ENCODE results near the gene ECT2. TPM values are rescaled to one million over a fixed set of nuclear protein-coding genes. Genes with fewer than 3 reads are reported as not detected.

Gene ECT2
- total RNA-seq, 1 experiment from 2014 or later: 81.3 TPM

GRCh38 chr3:172869784-172870518 is 119.4 kb downstream of the ECT2 start:
- H3K4me1 ChIP-seq (ENCODE audit: insufficient read depth, low read length): no peaks in the 10 kb centered on the region
- H4K8ac ChIP-seq (replicated peaks; ENCODE audit: insufficient read length, low read depth, low read length): no peak overlapping the region
- H3K56ac ChIP-seq (ENCODE audit: insufficient read length, low read depth, low read length): no peak overlapping the region
- H3K27ac ChIP-seq (ENCODE audit: insufficient read length, low read depth, low read length): no peak overlapping the region
- no peak overlapping the region for H2BK120ac ChIP-seq (ENCODE audit: low read depth, low read length, poor library complexity, severe bottlenecking)
- H3K4ac ChIP-seq (ENCODE audit: low read depth, low read length): no peak overlapping the region
- no peak overlapping the region for H3K18ac ChIP-seq (ENCODE audit: insufficient read length, low read depth, low read length)
- peaks cover 0 to 10% of the 10 kb centered on the region in 2 experiments; a peak in 3 of 5 replicates for H3K9me3 Mint-ChIP-seq
- no peaks in the 10 kb centered on the region for H3K79me2 ChIP-seq (ENCODE audit: insufficient read depth, low read length)
- H4K20me1 ChIP-seq (ENCODE audit: control insufficient read depth, insufficient read depth, insufficient read length): no peaks in the 10 kb centered on the region
- no peaks in the 10 kb centered on the region for H3K23me2 ChIP-seq (ENCODE audit: insufficient read length, low read depth, low read length, poor library complexity, severe bottlenecking)
- no peak overlapping the region for H3T11ph ChIP-seq (ENCODE audit: low read length)
- no peak for DNase-seq
- no peak overlapping the region for H3K14ac ChIP-seq (ENCODE audit: insufficient read depth, low read length)
- no peaks in the 10 kb centered on the region for H3K9me3 ChIP-seq (ENCODE audit: control insufficient read depth, low read depth, low read length)
- H2BK20ac ChIP-seq (ENCODE audit: low read depth, low read length, poor library complexity, severe bottlenecking): no peak overlapping the region
- no peak overlapping the region for H3K9ac ChIP-seq (ENCODE audit: extremely low read depth, insufficient read length, low read length)
- H3K4me3 Mint-ChIP-seq: no peak overlapping the region
- H3K79me1 ChIP-seq (ENCODE audit: insufficient read depth, low read depth, low read length, poor library complexity, severe bottlenecking): no peaks in the 10 kb centered on the region
- H3K27me3 ChIP-seq (ENCODE audit: insufficient read depth, low read length): no peaks in the 10 kb centered on the region
- TF ChIP-seq CTCF (conservative IDR thresholded peaks at IDR 0.05): no peak
- WGBS (ENCODE audit: extremely low coverage, insufficient read length, low lambda C conversion rate): no CpG with 5 or more reads among the region's 3 CpGs
- no peak overlapping the region for H3K27ac Mint-ChIP-seq
- H3K4me2 ChIP-seq (ENCODE audit: insufficient read depth, insufficient read length, low read length): no peak overlapping the region
- no peak overlapping the region for H2AFZ ChIP-seq (ENCODE audit: low read length)
- H3K27me3 Mint-ChIP-seq (ENCODE audit: low read depth): no peaks in the 10 kb centered on the region
- peaks cover 6 to 8% of the 10 kb centered on the region in 2 experiments for H3K4me1 Mint-ChIP-seq
- no peak overlapping the region for H4K5ac ChIP-seq (ENCODE audit: insufficient read length, low read depth, low read length)
- no peak overlapping the region for H2BK15ac ChIP-seq (ENCODE audit: low read depth, low read length)
- no peak overlapping the region for H3K23ac ChIP-seq (ENCODE audit: insufficient read length, low read depth, low read length)
- H2AK5ac ChIP-seq (ENCODE audit: insufficient read length, low read length): no peak overlapping the region
- H2BK5ac ChIP-seq (ENCODE audit: insufficient read length, low read length): no peak overlapping the region
- H3K36me3 Mint-ChIP-seq (ENCODE audit: insufficient read depth in 1 of 3, low read depth in 3 of 3): peaks cover 0 to 9% (median 7%) of the 10 kb centered on the region in 3 experiments; a peak in 4 of 7 replicates
- no peak overlapping the region for H4K91ac ChIP-seq (ENCODE audit: insufficient read length, low read depth, low read length)
- no peak overlapping the region for H2BK12ac ChIP-seq (ENCODE audit: insufficient read length, low read depth, low read length)

Other genes with a start within 250 kb of the ECT2 start
- gene TNFSF10, start 227.3 kb upstream of the ECT2 start, total RNA-seq (2021): not detected in 2 replicates
- gene NCEH1, start 39.7 kb upstream of the ECT2 start, total RNA-seq (2021): 2.3 and 3.5 TPM in 2 replicates